ENCODE results near the gene GRAMD2A.

The GRAMD2A gene

GRCh38 chr15:72220687-72221086 lies 23.1 kb upstream of the GRAMD2A start:
- DNase-seq (ENCODE audit: low spot score) = no peak

DNA sequence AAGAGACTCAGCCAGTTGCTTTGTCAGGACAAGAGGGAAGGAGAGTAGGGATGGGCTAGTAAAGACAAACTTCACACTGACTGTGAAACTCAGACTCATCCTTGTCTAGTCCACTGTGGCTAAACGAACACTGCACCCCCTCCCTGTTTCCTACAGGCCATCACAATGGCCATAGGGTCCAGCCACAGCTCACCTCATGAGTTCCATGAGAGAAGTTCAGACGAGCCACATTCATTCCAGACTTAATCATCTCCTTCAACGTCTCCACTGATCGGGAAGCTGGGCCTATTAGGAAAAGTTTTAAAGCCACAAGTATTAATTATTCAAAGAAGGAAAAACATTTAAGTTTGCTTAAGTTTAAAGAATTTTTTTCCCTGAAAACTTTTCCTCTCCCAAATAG lies 19.6 kb upstream of the GRAMD2A start:
- no peak for DNase-seq (ENCODE audit: low spot score)

GRCh38 chr15:72216079-72216478 lies 18.5 kb upstream of the GRAMD2A start:
- DNase-seq (ENCODE audit: low spot score) = no peak

DNA sequence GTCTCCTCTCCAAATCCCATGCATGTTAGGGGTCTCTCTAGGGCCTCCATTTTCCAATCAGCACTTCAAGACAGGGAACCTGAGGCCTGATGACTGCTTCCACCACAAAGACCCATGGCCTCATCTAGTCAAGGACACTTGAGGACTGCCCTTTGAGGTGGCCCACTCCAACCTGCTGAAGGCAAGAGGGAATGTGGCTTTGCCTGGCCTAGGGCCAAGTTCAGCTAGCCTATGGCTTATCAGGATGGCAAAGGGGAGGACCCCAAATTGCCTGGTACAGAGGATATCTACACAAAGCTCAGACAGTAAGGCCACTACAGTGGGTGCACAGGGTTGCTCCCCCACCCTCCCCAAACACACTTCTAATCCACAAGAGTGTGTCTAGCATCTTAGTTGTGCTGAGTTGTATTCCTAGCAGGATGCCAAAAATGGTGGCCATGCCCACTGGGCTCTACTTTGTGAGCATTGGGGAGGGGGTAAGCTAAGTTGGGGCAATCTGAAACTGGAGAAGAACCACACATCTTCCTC lies 10.0 kb upstream of the GRAMD2A start:
- DNase-seq (ENCODE audit: low spot score) = no peak

DNA sequence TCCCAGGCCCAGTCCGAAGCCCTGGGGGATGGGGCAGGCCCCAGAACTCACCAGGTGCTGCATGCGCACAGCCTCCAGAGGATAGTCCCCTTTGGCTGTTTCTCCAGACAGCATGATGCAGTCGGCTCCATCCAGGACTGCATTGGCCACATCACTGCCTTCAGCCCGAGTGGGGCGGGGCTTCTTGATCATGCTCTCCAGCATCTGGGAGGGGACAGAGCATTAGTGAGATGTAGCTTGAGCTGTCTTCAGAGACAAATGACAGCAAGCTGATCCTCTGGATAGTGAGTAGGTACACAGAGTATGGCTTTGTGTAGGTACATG lies 9.1 kb upstream of the GRAMD2A start:
- no peak for DNase-seq (ENCODE audit: low spot score)

DNA sequence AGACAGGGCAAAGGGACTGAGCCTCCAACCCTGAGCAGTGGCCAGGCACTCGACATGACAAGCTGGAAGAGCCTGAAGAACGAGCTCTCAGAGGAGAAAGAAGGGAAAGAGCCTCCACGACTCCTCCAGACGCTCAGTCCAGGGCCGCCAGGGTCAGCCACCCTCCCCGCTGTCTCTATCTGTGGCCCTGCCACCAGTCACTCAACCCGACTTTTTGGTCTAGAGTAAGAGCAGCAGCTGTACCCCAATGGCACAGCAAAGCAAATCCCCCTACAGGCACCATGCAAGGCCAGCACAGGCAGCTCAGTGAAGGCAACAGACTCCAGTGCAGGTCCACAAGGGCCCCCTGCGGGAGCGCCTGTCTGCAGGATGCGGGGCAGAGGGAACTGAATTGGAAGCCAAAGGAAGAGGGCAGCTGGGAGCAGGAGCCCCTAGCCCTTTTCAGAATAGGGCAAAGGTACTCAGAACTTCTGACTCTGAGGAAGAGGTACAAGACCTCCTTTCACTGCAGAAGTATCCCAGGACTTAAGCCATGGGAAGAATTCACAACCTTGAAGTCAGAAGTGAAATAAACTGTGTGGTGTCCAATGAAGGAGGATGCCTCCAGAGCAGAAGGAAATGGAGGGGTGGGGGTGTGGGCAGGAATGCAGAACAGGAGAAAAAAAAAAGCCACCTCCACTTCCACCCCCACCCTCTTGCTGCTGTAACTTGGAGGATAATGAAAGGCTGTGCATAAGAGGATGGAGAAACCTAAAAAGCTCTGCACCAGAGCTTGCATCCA lies 8.5 kb upstream of the GRAMD2A start:
- no peak for DNase-seq (ENCODE audit: low spot score)

GRCh38 chr15:72205273-72205672 lies 7.7 kb upstream of the GRAMD2A start:
- DNase-seq (ENCODE audit: low spot score) = no peak

DNA sequence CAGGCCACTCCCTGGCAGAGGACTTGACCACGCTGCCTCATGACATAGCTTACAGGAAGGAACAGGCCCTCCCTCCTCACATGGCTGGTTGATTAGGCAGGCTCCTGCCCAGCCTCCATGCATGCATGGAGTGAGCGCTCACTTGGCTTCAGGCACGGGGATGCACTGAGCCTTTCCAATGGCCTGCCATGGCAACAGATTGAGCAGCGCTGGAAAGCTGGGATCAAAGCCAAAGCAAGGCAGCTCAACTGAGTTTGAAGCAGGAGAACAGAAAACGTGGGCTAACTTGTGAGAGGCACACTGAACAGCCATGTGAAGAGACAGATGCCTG lies 5.9 kb upstream of the GRAMD2A start:
- DNase-seq (ENCODE audit: low spot score) = no peak

DNA sequence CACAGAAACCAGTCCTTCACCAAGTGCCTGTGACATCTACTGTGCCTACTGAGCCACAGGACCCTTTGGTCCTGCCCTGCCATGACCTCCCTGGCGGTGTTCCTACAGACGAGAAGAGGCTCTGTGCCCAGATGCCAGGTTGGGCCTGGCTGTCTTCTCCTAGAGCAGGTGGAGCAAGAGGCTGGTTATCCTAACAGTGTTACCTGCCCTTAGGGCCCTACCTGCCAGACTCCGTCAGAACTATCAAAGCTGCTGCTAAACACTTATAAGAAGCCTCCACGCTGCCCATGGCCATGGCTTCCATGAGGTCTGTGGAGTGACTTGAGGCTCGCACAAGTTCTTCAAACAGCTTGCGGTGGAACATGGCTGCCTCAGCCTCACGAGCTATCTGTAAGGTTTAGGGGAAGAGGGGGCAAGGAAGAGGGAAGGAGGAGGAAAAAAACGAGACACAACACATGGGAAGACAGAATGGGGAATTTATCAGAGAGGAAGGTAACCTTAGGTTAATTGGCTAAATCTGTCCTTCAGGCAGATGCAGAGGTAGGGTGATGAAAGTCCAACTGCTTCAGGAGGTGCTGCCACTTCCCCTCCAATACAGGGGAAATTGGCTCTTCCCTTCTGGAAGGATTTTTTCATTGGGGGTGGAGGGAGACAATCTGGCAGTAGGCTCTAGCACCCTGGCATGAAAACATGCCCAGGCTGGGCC lies 5.4 kb upstream of the GRAMD2A start:
- no peak for DNase-seq (ENCODE audit: low spot score)

GRCh38 chr15:72202302-72202701 lies 4.7 kb upstream of the GRAMD2A start:
- no peak for DNase-seq (ENCODE audit: low spot score)

- DNase-seq (ENCODE audit: low spot score) = no peak
Observed at GRCh38 chr15:72201391-72201921, 3.9 kb upstream of the GRAMD2A start.

- DNase-seq (ENCODE audit: low spot score) = no peak
Observed at GRCh38 chr15:72200395-72201237, 3.0 kb upstream of the GRAMD2A start.

- peak; percentile 63 for DNase-seq (ENCODE audit: low spot score)
Observed at GRCh38 chr15:72199721-72200212, 2.2 kb upstream of the GRAMD2A start.

DNA sequence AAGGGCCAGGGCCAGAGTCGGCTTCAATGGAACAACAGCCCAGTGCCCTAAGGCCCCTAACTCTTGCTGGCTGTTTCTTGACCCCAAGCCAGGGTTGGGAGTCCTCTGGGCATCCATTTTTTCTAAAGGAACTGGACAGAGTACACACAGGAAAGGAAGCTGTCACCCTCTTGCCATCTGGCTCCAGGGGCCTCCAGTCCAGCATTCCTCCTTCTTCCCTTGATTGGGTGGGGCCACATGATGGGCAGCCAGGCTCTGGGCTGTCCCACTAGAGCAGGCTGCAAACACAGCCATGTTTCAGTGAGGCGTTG lies 1.6 kb upstream of the GRAMD2A start:
- no peak for DNase-seq (ENCODE audit: low spot score)

DNA sequence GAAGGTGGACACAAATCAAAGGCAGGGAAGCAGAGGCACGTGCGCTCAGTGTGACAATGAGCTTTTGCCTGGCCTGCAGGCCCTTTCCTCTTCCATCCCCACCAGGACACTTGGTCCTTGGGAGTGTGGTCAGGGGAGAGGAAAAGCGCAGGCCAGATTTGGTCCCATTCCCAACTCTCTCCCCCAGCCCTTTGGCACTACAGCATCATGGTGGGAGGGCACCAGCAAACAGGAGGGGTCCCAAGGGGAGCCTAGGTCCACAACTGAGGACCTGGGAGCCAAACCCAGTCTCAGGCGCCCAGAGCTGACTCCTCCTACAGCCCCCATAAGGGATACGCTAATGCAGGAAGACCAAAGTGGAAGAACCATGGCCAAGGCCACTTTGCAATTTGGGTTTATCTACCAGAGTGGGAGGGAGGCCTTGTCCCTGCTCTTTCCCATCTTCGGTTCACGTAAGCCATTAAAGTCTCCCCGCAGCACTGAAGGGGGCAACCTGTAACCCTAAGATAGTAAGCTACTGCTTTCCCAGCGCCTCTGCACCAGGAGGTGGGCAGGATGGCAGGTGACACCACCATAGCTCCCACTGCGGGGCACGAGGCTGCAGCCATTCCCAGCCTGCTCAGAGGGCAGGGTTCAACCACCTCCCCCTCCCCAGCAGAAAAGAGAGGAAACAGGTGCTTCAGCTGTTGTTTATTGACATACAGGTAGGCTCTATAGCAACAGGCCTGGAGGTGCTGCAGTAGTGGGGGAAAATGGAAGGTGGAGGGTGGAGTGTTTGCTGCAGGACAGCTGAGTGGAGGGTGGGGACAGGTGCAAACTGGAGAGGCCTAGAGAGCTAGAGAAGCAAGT lies 993 bp upstream of the GRAMD2A start:
- no peak for DNase-seq (ENCODE audit: low spot score)

DNA sequence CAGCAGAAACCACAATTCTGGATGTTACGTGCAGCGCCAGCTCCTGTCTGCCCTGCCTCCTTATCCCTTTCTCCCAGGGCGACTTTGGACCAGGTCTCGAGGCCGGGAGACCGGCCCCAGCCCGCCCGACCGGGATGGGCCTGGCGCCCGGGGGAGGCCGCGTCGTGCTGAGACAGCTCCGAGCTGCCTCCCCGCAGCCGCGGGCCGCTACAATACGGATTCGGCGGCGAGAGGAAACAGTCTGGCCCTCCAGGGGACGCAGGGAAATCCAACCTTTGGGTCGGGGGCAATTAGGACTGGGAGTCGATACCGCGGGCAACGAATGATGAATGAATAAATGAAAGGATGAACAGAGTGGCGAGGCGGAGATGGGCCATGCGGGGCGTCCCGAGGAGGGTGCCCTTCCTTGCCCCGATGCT lies 537 bp downstream of the GRAMD2A start:
- no peak for DNase-seq (ENCODE audit: low spot score)

DNA sequence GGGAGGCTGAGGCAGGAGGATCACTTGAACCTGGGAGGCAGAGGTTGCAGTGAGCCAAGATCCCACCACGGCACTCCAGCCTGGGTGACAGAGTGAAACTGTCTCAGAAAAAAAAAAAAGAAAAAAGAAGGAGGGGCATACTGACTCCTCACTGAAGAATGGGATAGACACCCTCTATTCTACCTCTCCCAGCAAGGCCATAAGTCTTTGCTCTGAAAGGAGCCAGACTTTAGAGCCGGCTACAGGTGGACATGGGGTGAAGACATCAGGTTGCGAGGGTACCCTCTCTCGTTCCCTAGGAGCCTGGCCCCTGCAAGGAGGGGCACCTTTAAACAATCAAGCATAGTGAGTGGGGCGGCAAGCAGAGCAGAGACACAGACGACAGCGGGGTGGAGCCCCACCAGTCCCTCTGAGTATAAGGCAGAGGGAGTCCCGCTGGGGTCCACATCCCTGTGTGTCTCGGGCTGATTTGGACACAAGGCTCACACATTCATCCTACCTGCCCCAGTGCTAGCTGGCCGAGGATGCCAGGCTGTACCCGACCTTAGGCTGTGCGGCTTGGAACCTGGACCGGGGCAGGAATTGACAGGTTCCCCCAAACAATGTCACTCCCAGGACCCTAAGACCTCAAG lies 1.1 kb downstream of the GRAMD2A start:
- DNase-seq (ENCODE audit: low spot score) = no peak

- no peak for DNase-seq (ENCODE audit: low spot score)
Observed at GRCh38 chr15:72195101-72195511, 2.5 kb downstream of the GRAMD2A start.

- no peak for DNase-seq (ENCODE audit: low spot score)
Observed at GRCh38 chr15:72193836-72194396, 3.7 kb downstream of the GRAMD2A start.

GRCh38 chr15:72192416-72192815 lies 5.2 kb downstream of the GRAMD2A start:
- no peak for DNase-seq (ENCODE audit: low spot score)

Data from SK-N-DZ (cell line).